Osteocyte (in vitro differentiated cells): Measurements from ENCODE around the gene DOCK1. TPM values are rescaled to one million over a fixed set of nuclear protein-coding genes. Genes with fewer than 3 reads are reported as not detected.
"Not testable (repeated sequence)": the region's sequence is repeated elsewhere in the genome, so short reads cannot be mapped to it uniquely, and the experiment has no call there.

Source experiments
- DNase-seq: peaks from one replicate; pipeline ENCODE4 v3.0.0; 2021; ENCODE audit warnings: mixed read lengths; ENCODE audit not compliant: unreplicated experiment; ENCODE audit errors: extremely low spot score
- H3K27ac Mint-ChIP-seq: one replicate; pipeline ENCODE4 v1.8.0; 2021; ENCODE audit warnings: mild to moderate bottlenecking, mixed read lengths; ENCODE audit not compliant: unreplicated experiment
- H3K27me3 Mint-ChIP-seq: one replicate; pipeline ENCODE4 v1.8.0; 2021; ENCODE audit warnings: mixed read lengths; ENCODE audit not compliant: unreplicated experiment
- H3K36me3 Mint-ChIP-seq: one replicate; pipeline ENCODE4 v1.8.0; 2021; ENCODE audit warnings: mixed read lengths; ENCODE audit not compliant: unreplicated experiment
- H3K4me1 Mint-ChIP-seq: one replicate; pipeline ENCODE4 v1.8.0; 2021; ENCODE audit warnings: mixed read lengths; ENCODE audit not compliant: unreplicated experiment
- H3K4me3 Mint-ChIP-seq: one replicate; pipeline ENCODE4 v1.8.0; 2021; ENCODE audit warnings: mild to moderate bottlenecking, moderate library complexity, mixed read lengths; ENCODE audit not compliant: unreplicated experiment
- H3K9me3 Mint-ChIP-seq: one replicate; pipeline ENCODE4 v1.8.0; 2021; ENCODE audit warnings: mixed read lengths; ENCODE audit not compliant: unreplicated experiment
- total RNA-seq: library from RNA; stranded (reverse); gene quantifications from 2 replicates; pipeline ENCODE4 v1.2.1, GENCODE V29; 2021
- TF ChIP-seq, protein P1 (sequence below): fragments of 200-600 bp; sonication (generic); IDR thresholded peaks from 2 replicates; pipeline ENCODE4 v1.5.0; 2021; ENCODE audit warnings: antibody characterized with exemption, mild to moderate bottlenecking, moderate library complexity

Gene DOCK1
- total RNA-seq, 1 donor from 2014 or later = 66.3 TPM

GRCh38 chr10:127296696-127297095 is 391.5 kb downstream of the DOCK1 start:
- TF ChIP-seq, protein P1, sequence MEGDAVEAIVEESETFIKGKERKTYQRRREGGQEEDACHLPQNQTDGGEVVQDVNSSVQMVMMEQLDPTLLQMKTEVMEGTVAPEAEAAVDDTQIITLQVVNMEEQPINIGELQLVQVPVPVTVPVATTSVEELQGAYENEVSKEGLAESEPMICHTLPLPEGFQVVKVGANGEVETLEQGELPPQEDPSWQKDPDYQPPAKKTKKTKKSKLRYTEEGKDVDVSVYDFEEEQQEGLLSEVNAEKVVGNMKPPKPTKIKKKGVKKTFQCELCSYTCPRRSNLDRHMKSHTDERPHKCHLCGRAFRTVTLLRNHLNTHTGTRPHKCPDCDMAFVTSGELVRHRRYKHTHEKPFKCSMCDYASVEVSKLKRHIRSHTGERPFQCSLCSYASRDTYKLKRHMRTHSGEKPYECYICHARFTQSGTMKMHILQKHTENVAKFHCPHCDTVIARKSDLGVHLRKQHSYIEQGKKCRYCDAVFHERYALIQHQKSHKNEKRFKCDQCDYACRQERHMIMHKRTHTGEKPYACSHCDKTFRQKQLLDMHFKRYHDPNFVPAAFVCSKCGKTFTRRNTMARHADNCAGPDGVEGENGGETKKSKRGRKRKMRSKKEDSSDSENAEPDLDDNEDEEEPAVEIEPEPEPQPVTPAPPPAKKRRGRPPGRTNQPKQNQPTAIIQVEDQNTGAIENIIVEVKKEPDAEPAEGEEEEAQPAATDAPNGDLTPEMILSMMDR = no peak
- Mint-ChIP-seq H3K27ac (no peak overlapping the region), H3K4me1 (no peaks in the 10 kb centered on the region), H3K4me3 (no peak overlapping the region), H3K27me3 (no peaks in the 10 kb centered on the region), H3K9me3 (no peaks in the 10 kb centered on the region), H3K36me3 (no peaks in the 10 kb centered on the region)
- no peak for DNase-seq

- Mint-ChIP-seq H3K27me3 (no peaks in the 10 kb centered on the region), H3K36me3 (no peaks in the 10 kb centered on the region), H3K27ac (no peak overlapping the region)
These were observed 393.2 kb downstream of the DOCK1 start for GRCh38 chr10:127298381-127298780.

GRCh38 chr10:127299192-127299591 is 394.0 kb downstream of the DOCK1 start:
- H3K27ac Mint-ChIP-seq, DNase-seq, H3K4me3 Mint-ChIP-seq, H3K36me3 Mint-ChIP-seq, H3K9me3 Mint-ChIP-seq, H3K4me1 Mint-ChIP-seq, H3K27me3 Mint-ChIP-seq: not testable (repeated sequence)

More at GRCh38 chr10:127298381-127298780, 393.2 kb downstream of the DOCK1 start:
- Mint-ChIP-seq H3K4me3 (no peak overlapping the region), H3K9me3 (no peaks in the 10 kb centered on the region), H3K4me1 (no peaks in the 10 kb centered on the region)
- DNase-seq = no peak
- TF ChIP-seq, protein P1 = no peak

GRCh38 chr10:127299956-127300689 is 394.9 kb downstream of the DOCK1 start:
- Mint-ChIP-seq H3K9me3 (no peaks in the 10 kb centered on the region), H3K4me3 (no peak overlapping the region), H3K27ac (no peak overlapping the region), H3K27me3 (no peaks in the 10 kb centered on the region), H3K4me1 (no peaks in the 10 kb centered on the region), H3K36me3 (no peaks in the 10 kb centered on the region)
- TF ChIP-seq, protein P1 = no peak
- DNase-seq = no peak

DNA sequence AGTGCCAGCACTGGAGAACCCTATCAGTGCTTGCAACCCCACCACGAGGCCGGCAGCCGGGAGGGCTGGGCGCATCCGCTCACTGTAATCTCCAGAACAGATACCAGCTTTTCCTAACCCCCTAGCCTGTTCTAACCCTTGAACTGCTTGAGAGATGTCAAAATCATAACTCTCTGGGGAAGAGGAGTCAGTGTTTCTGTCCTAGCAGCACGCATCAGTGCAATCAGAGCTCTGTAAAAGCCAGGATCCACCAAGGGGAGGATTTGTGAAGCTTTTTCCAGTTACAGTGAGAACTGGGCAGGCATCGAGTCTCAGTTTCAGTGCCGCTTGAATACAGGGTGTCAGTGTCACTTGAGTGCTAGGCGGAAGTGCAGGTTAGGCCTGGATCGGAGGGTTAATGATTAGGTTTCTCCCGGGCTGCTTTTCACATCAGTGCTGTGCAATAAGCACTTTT is 395.7 kb downstream of the DOCK1 start:
- DNase-seq = no peak
- TF ChIP-seq, protein P1 = no peak
- Mint-ChIP-seq H3K27me3 (no peaks in the 10 kb centered on the region), H3K9me3 (no peaks in the 10 kb centered on the region), H3K27ac (no peak overlapping the region), H3K36me3 (no peaks in the 10 kb centered on the region), H3K4me3 (no peak overlapping the region), H3K4me1 (peaks cover 3% of the 10 kb centered on the region)
